Activated naive CD8-positive, alpha-beta T cell treated with anti-CD3 and anti-CD28 coated beads, Interleukin-2, amount 10 ng/mL, durations not matched to agents 7 days and 5 days (primary cell): ENCODE measurements around the gene PRSS3. TPM values are rescaled to one million over a fixed set of nuclear protein-coding genes. Genes with fewer than 3 reads are reported as not detected.
"Not testable (repeated sequence)": the region's sequence is repeated elsewhere in the genome, so short reads cannot be mapped to it uniquely, and the experiment has no call there.

Source experiments
- ATAC-seq: fragments of 150-1000 bp; cut with Tn5 transposase; one replicate; pipeline ENCODE4 v1.10.0; 2021; ENCODE audit warnings: low read depth, moderate library complexity
- POLR2A ChIA-PET: fragments of 350-600 bp; sonication (Branson Sonifier 250); formaldehyde crosslinking; loops from one replicate; lab custom pipeline; 2021; ENCODE audit warnings: antibody characterized with exemption; lab: Charles Lee
- DNase-seq: peaks from one replicate; pipeline ENCODE4 v3.0.0; 2021
- H3K27ac Mint-ChIP-seq: one replicate; pipeline ENCODE4 v1.8.0; 2022; ENCODE audit warnings: mild to moderate bottlenecking, mixed read lengths
- H3K27me3 Mint-ChIP-seq: one replicate; pipeline ENCODE4 v1.8.0; 2022; ENCODE audit warnings: mild to moderate bottlenecking, moderate library complexity, mixed read lengths
- H3K36me3 Mint-ChIP-seq: one replicate; pipeline ENCODE4 v1.8.0; 2021; ENCODE audit warnings: mild to moderate bottlenecking, mixed read lengths
- H3K4me1 Mint-ChIP-seq: one replicate; pipeline ENCODE4 v1.8.0; 2021; ENCODE audit warnings: mixed read lengths
- H3K4me3 Mint-ChIP-seq: one replicate; pipeline ENCODE4 v1.8.0; 2022; ENCODE audit warnings: mild to moderate bottlenecking, moderate library complexity, mixed read lengths
- H3K9me3 Mint-ChIP-seq: one replicate; pipeline ENCODE4 v1.8.0; 2021; ENCODE audit warnings: mixed read lengths
- total RNA-seq, 2 experiments: library from RNA; stranded (reverse); gene quantifications; one replicate each; pipeline ENCODE4 v1.2.3, GENCODE V29; 2021

Gene PRSS3
- total RNA-seq, 2 experiments from 2014 or later, result not detected

DNA sequence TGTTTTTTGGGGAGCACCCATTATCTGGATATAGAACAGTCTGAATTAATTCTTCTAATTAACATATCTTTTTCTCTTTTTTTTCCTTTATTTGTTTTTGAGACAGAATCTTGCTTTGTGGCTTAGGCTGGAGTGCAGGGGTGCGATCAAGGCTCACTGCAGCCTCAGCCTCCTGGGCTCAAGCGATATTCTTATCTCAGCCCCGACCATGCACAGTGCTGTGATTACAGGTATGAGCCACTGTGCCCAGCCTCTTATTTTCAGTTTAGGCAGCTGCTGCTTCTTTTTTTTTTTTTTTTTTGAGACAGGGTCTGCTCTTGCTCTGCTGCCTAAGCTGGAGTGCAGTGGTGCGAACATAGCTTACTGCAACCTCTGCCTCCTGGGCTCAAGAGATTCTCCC lies 41.8 kb downstream of the PRSS3 start:
- H3K4me3 Mint-ChIP-seq, result no peak overlapping the region
- H3K27ac Mint-ChIP-seq, result no peak overlapping the region
- no peak for ATAC-seq
- POLR2A ChIA-PET, result no interaction called here
- H3K9me3 Mint-ChIP-seq, result no peaks in the 10 kb centered on the region
- DNase-seq, result no peak
- peaks cover 7% of the 10 kb centered on the region for H3K36me3 Mint-ChIP-seq
- H3K4me1 Mint-ChIP-seq, result peaks cover 15% of the 10 kb centered on the region
- no peaks in the 10 kb centered on the region for H3K27me3 Mint-ChIP-seq

- no peak overlapping the region for H3K4me3 Mint-ChIP-seq
- H3K27ac Mint-ChIP-seq, result no peak overlapping the region
- POLR2A ChIA-PET, result no interaction called here
- peaks cover 17% of the 10 kb centered on the region for H3K4me1 Mint-ChIP-seq
- no peak for DNase-seq
- peaks cover 18% of the 10 kb centered on the region for H3K36me3 Mint-ChIP-seq
- H3K9me3 Mint-ChIP-seq, result no peaks in the 10 kb centered on the region
- no peak for ATAC-seq
- H3K27me3 Mint-ChIP-seq, result no peaks in the 10 kb centered on the region
Measured at GRCh38 chr9:33840381-33840780, 45.0 kb downstream of the PRSS3 start.

DNA sequence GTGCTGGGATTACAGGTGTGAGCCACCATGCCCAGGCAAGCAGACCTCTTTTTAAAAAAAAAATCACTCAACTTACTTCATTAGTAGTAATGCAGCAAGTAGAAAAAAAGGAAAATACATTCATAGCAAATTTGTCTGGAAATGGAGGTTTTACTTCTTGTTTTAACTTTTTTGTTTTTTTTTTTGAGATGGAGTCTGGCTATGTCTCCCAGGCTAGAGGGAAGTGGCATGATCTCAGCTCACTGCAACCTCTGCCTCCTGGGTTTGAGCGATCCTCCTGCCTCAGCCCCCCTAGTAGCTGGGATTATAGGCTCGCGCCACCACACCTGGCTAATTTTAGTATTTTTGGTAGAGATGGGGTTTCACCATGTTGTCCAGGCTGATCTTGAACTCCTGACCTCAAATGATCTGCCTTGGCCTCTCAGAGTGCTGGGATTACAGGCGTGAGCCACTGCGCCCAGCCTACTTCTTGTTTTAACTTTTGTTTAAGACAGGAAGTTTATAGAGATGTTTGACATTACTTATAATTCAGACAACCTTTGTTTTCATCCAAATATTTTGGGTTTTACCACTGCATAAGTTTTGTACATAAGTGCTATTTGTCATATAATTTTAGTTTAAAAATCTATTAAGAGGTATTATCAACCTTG lies 48.1 kb downstream of the PRSS3 start:
- H3K4me3 Mint-ChIP-seq, result no peak overlapping the region
- no peak overlapping the region for H3K27ac Mint-ChIP-seq
- no peaks in the 10 kb centered on the region for H3K27me3 Mint-ChIP-seq
- no peaks in the 10 kb centered on the region for H3K9me3 Mint-ChIP-seq
- H3K4me1 Mint-ChIP-seq, result peaks cover 15% of the 10 kb centered on the region
- DNase-seq (no peak), ATAC-seq (no peak)
- H3K36me3 Mint-ChIP-seq, result peaks cover 17% of the 10 kb centered on the region
- POLR2A ChIA-PET, result no interaction called here

DNA sequence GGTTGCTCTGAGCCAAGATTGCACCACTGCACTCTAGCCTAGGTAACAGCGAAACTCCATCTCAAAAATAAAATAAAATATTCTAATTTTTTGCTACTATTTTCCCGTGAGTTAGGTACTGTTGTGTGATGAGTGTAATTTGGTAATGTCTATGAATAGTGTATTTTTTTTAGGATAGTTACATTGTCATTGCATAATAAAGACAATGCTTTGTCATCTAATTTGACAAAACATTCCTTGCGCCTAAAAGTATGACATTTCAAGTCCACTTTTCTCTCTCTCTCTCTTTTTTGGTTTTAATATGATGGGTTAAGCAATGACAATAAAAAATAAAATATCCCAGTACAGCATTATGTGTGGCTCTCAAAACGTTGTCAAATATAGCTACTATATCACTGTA lies 50.9 kb downstream of the PRSS3 start:
- Mint-ChIP-seq H3K4me3 (no peak overlapping the region), H3K27me3 (no peaks in the 10 kb centered on the region), H3K27ac (no peak overlapping the region), H3K9me3 (no peaks in the 10 kb centered on the region), H3K36me3 (peaks cover 14% of the 10 kb centered on the region), H3K4me1 (peaks cover 16% of the 10 kb centered on the region)
- ATAC-seq (no peak), DNase-seq (no peak)
- POLR2A ChIA-PET, result no interaction called here

DNA sequence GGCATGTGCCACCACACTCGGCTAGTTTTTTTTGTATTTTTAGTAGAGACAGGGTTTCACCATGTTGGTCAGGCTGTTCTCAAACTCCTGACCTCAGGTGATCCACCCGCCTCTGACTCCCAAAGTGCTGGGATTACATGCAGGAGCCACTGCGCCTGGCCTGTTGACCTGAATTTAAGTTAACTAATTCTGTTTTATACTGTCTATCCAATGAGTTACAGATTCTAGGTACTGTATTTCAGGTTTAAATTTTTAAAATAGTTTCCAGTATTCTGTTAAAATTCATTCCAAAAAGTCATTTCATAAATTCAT lies 52.5 kb downstream of the PRSS3 start:
- POLR2A ChIA-PET, H3K9me3 Mint-ChIP-seq, H3K27ac Mint-ChIP-seq, H3K36me3 Mint-ChIP-seq, DNase-seq, H3K4me3 Mint-ChIP-seq, ATAC-seq, H3K27me3 Mint-ChIP-seq: not testable (repeated sequence)
- peaks cover 15% of the 10 kb centered on the region for H3K4me1 Mint-ChIP-seq

Other genes starting within 250 kb of the PRSS3 start
- 10 to 100 TPM; 33.8 to 35.4 TPM for gene UBE2R2, start 21.6 kb downstream of the PRSS3 start, total RNA-seq